GM10266 (cell line): Measurements from ENCODE around the gene WDR62.
"Not testable (repeated sequence)": the region's sequence is repeated elsewhere in the genome, so short reads cannot be mapped to it uniquely, and the experiment has no call there.

ENCODE experiments used
- DNase-seq: peaks from one replicate; pipeline ENCODE4 v3.0.0; 2012; ENCODE audit errors: extremely low spot score
- TF ChIP-seq, protein P1 (sequence below): IDR thresholded peaks from 2 replicates; pipeline ENCODE4 v1.5.1; 2012; ENCODE audit warnings: mild to moderate bottlenecking, low read depth; ENCODE audit not compliant: control insufficient read depth, insufficient read depth; ENCODE audit errors: missing control alignments

WDR62 gene

DNA sequence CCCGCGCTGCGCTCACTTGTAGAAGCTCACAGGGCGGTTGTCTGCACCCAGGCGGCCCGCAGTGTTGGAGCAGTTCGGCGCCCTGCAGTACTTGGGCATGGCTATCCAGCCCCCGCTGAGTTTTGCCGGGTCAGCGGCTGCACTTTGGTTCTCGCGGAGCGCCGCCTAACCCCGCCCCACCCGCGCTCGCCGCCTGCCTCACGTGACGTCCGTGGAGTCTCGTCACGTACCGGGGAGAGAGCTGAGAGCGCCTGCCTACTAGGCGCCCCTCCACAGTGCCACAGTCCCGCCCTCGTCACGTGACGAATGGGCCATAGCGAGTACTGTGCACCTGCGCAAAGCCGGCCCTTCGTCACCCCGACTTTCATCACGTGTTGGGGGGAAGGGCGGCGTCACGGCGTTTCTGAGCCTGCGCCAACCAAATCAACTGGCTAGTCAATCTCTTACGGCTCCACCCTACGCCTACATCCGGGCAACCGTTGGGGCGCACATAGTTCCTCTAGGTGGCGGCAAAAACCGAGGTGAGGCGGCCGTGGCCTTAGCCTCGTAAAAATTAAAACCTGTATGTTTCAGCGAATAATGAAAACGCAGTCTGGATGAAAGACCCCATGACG lies 471 bp upstream of the WDR62 start, which contains the start of gene THAP8:
TSS of gene THAP8 (minus strand) at position 167 of the 614 bp plus-strand sequence. CDS start at position 99, 68 bp downstream.
- peak; percentile 98 for DNase-seq
- TF ChIP-seq, protein P1, sequence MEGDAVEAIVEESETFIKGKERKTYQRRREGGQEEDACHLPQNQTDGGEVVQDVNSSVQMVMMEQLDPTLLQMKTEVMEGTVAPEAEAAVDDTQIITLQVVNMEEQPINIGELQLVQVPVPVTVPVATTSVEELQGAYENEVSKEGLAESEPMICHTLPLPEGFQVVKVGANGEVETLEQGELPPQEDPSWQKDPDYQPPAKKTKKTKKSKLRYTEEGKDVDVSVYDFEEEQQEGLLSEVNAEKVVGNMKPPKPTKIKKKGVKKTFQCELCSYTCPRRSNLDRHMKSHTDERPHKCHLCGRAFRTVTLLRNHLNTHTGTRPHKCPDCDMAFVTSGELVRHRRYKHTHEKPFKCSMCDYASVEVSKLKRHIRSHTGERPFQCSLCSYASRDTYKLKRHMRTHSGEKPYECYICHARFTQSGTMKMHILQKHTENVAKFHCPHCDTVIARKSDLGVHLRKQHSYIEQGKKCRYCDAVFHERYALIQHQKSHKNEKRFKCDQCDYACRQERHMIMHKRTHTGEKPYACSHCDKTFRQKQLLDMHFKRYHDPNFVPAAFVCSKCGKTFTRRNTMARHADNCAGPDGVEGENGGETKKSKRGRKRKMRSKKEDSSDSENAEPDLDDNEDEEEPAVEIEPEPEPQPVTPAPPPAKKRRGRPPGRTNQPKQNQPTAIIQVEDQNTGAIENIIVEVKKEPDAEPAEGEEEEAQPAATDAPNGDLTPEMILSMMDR: peak; percentile 39

DNA sequence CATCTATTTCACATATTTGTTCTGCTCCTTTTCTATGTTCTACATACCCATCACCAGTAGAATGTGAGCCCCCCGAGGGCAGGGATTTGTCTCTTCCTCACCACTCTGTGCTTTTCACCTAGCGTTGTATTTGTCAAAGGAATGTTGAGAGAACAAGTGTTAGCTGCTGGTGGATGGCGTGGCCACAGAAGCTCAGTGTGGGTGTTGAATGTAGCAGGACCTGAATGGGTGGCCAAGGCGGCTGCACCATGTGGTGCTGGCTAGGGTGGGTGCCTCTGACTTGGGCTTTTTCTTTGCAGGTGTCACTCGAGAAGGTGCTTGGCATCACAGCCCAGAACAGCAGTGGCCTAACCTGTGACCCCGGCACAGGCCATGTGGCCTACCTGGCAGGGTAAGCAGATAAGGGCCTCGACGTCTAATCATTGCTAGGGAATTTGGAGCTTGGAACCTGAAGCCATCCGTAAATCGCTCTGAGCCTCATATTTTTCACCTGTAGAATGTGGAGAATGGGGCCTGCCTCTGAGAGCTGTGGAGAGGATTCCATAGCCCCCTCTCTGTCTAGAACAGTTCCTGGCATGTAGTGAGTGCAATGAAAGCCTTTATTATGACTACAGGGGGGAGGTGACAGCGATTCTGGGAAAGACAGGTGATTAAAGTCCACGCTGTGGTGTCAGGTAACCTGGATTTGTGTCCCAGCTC lies 3.9 kb downstream of the WDR62 start:
- TF ChIP-seq, protein P1: no peak

DNA sequence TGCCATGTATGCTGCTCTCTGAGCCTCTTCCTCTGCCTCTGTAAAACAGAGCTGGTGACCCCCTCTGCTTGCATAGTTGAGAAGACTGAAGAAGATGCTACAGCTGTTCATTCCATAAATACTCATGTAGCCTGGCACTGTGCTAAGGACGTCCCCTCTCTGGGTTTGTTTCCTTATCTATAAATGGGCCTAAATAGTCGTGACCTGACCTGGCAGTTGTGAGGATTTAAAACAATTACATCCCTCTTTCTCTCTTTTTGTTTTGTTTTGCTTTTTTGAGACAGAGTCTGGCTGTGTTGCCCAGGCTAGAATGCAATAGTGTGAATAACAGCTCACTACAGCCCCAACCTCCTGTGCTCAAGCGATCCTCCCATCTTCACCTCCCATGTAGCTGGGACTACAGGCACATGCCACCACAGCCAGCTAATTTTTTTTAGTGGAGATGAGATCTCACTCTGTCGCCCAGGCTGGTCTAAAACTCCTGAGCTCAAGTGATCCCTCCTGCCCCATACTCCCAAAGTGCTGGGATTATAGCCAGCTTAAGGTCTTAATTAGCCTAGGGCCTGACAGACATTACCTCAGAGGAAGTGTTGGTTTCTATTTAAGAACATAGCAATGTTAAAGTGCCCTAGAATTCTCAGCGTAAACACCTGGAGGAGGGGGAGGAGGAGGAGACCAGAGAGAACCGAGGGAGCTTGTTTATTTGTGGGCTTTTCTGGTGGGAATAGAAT lies 4.6 kb downstream of the WDR62 start:
- TF ChIP-seq, protein P1: no peak
- no peak for DNase-seq

More for the DNA sequence above, 3.9 kb downstream of the WDR62 start:
- no peak for DNase-seq

DNA sequence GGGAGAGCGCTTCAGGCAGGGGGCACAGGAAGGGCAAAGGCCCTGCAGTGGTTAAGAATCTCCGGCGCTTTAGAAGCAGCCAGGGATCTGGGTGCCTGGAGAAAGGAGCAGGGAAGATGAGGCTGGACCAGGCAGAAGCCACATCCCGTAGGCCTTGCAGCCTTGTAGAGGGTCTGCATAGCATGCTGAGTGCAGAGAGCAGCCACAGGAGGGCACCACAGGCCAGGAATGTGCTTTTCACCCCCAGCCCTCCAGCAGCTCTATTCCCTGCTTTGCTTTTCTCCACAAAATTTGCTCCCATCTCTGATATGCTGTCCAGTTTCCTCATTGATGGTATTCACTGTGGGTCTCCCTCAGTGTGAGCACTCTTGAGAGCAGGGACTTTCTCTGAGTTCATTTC lies 5.7 kb downstream of the WDR62 start:
- DNase-seq: peak; percentile 67
- TF ChIP-seq, protein P1: peak; percentile 74

DNA sequence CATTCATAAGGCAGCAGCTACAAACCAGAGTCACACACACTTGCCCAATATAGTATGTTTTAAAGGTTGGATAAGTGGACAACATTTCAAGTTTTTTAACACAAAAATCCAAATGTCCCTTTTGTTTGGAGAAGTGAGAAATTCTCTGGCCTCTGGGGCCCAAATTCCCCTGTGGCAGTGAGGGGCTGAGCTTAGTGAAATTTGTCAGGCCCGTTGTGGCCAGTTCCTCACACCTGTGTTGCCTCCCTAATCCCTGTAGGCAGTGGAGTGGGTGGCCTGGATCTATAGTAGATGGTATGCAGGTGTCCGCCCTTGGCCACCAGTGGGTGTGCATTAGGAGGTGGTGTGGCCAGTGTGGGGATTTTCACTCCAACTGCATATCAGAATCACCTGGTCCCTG lies 6.7 kb downstream of the WDR62 start:
- DNase-seq: no peak
- TF ChIP-seq, protein P1: no peak

DNA sequence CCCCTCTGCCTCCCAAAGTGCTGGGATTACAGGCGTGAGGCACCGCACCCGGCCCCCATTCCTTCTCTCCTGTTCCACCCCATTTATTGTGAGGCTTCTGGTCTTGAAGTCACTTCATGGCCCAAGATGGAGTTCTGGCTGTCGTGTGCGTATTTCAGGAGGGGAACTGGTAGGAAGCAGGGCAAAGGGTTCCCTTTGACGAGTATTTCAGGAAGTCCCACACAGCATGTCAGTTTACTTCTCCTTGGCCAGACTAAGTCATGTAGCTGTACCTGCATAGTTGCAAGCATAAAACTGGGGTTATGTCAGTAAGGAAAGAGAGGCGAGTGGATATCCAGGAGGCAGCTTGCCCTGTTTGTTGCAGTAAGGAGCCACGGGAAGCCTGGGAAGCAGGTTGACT lies 10.1 kb downstream of the WDR62 start:
- no peak for DNase-seq
- TF ChIP-seq, protein P1: no peak

DNA sequence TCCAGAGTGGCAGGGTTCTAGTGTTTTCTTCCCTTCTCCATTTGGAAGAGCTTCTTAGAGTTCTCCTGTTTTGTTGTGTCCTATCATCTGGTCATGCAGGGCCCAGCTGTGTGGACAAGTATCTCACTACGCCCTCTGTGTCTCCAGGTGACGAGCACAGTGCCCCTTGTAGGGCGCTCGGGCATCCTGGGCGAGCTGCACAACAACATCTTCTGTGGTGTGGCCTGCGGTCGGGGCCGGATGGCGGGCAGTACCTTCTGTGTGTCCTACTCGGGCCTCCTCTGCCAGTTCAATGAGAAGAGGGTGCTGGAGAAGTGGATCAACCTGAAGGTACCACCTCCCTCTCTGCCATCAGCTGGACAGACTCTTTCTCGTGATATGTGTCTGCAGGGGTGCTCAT lies 13.0 kb downstream of the WDR62 start:
- TF ChIP-seq, protein P1: no peak
- no peak for DNase-seq

DNA sequence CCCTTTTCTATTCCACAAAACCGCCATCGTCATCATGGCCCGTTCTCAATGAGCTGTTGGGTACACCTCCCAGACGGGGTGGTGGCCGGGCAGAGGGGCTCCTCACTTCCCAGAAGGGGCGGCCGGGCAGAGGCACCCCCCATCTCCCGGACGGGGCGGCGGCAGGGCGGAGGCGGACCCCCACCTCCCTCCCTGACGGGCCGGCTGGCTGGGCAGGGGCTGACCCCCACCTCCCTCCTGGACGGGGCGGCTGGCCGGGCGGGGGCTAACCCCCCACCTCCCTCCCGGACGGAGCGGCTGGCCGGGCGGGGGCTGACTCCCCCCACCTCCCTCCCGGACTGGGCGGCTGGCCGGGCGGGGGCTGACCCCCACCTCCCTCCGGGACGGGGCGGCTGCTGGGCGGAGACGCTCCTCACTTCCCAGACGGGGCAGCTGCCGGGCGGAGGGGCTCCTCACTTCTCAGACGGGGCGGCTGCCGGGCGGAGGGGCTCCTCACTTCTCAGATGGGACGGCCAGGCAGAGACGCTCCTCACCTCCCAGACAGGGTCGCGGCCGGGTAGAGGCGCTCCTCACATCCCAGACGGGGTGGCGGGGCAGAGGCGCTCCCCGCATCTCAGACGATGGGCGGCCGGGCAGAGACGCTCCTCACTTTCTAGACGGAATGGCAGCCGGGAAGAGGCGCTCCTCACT lies 14.3 kb downstream of the WDR62 start:
- DNase-seq: not testable (repeated sequence)
